ENCODE data around the gene OR5J2.
"Not testable (repeated sequence)": the region's sequence is repeated elsewhere in the genome, so short reads cannot be mapped to it uniquely, and the experiment has no call there.

The OR5J2 gene

DNA sequence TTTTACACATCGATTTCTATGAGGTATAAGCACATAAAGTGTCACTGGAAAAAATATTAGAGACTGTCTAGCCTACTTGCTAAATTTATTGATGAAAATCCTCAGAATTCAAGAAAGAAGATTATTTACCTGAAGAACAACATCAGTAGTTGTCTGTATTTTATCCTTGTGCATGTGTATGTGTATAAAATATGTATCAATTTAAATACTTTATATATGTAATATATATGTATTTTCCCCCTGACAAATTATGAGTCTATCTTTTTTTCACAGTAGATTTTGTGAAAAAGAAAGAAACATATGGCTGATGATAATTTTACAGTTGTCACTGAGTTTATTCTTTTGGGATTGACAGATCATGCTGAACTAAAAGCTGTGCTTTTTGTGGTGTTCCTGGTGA is at the start of gene OR5J2:
Gene OR5J2 (plus strand): TSS at position 301 of the 400 bp plus-strand sequence. CDS start 0 bp downstream, at position 301.
- no peak for DNase-seq

- no peak for DNase-seq
Observed at GRCh38 chr11:56140151-56140661, 36.2 kb upstream of the OR5J2 start, which contains the start of gene OR8J3. TSS of gene OR8J3 (minus strand) at chr11:56140201. CDS start at chr11:56137718, 2,483 bp downstream.

GRCh38 chr11:56143681-56144080 is 32.7 kb upstream of the OR5J2 start:
- DNase-seq, result not testable (repeated sequence)

GRCh38 chr11:56151376-56151775 is 25.0 kb upstream of the OR5J2 start:
- no peak for DNase-seq

GRCh38 chr11:56152333-56152732 is 24.1 kb upstream of the OR5J2 start:
- no peak for DNase-seq

DNA sequence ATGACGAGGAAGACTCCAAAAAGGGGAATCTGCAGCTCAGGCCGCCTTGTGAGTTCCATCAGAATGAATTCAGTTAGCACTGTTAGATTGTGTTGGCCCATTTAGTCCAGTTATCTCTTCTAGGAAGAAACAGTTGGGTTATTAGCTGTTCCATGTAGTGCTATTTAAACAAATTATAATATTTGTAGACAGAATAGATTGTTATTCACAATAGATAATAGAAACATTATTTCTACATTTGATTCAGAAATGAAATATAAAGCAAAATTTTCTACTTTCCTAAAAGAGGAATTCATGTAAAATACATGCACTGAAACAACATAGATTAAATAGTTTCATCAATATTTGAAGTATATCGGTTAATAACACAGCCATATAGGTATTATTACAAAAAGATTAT is 16.2 kb upstream of the OR5J2 start, which contains the start of gene OR8K5:
Gene OR8K5 (minus strand): TSS at position 101 of the 400 bp plus-strand sequence. CDS start 0 bp downstream, at position 101.
- DNase-seq, result no peak

- DNase-seq, result no peak
Observed at GRCh38 chr11:56163804-56164203, 12.6 kb upstream of the OR5J2 start.

DNA sequence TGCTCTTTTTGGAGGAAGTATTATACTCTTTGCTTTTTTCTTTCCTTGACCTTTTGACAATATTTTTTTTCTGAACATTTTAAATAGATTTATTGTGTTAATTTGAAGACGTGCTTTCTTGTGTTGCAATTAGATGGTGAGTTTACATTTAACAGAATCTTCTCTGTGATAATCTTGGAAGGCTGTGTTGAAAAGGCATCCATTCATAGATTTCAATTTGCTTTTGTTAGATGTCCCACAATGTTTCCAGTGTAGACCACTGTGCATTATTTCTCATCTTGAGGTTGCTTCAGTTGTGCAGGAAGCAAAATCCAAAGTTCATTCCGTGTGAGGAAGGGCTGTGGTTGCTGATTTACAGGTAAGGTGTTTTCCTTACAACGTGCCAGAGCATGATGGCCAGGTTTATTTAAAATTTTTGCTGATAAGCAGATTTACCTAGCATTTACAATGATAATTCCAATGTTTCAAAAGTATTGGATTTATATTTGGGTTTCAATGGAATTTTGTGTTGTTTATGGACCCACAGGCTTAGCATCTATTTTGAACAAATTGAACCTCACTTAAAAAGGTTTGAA is 4.1 kb upstream of the OR5J2 start:
- no peak for DNase-seq

- no peak for DNase-seq
Observed at GRCh38 chr11:56183459-56183858, 7.0 kb downstream of the OR5J2 start.

- no peak for DNase-seq
Observed at GRCh38 chr11:56188602-56189001, 12.2 kb downstream of the OR5J2 start.

DNA sequence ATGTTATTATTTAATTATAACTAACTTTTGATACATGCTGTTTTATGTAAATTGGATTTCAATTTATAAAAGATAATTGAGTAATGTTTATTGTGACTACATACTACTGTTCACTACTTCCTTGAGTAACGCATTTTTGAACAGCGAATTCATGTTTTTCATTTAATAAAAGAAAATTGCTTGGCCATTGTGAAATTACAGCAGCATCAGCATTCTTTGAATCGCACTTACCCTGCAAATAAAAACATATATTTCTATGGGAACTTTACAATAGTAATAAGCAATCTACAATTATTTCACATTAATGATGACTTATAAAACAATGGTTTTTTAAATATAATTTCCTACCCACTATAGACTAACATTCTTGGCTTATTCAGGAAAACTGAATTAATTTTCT is 20.3 kb downstream of the OR5J2 start:
- no peak for DNase-seq

GRCh38 chr11:56197367-56197766 is 20.9 kb downstream of the OR5J2 start:
- DNase-seq, result no peak

DNA sequence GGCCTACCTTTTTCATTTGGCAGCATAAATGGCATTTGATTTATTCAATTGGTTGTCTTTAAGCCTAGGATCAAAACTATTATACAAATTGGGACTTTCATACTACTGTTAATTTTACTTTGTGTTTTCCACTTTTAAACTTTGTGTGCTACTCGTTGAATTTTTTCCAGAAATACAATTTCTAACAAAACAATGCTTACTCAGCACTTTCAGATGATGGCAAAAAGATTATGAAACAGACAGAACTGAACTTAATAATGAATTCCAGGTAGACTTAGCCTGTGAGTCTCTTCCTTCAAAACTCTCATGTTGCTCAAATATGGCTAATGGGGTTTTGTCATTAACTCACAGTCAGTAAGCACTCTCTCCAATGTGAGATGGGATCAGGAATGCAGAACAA is 31.4 kb downstream of the OR5J2 start:
- DNase-seq, result no peak

- DNase-seq, result no peak
Observed at GRCh38 chr11:56214537-56214936, 38.1 kb downstream of the OR5J2 start.

GRCh38 chr11:56219735-56220134 is 43.3 kb downstream of the OR5J2 start:
- DNase-seq, result not testable (repeated sequence)

Data from nucleus accumbens (tissue), 56 donors.